ENCODE data around the gene RNF186.

GRCh38 chr1:19802269-19802668 lies 12.8 kb downstream of the RNF186 start:
- TF ChIP-seq CTCF (IDR thresholded peaks at IDR 0.05) (no peak), POLR2A (IDR thresholded peaks at IDR 0.05) (no peak)

Data from tibial nerve (tissue), 3 donors.